ENCODE measurements around the gene CALCOCO2.
"Not testable (repeated sequence)": the region's sequence is repeated elsewhere in the genome, so short reads cannot be mapped to it uniquely, and the experiment has no call there.

CALCOCO2 gene, protein sequence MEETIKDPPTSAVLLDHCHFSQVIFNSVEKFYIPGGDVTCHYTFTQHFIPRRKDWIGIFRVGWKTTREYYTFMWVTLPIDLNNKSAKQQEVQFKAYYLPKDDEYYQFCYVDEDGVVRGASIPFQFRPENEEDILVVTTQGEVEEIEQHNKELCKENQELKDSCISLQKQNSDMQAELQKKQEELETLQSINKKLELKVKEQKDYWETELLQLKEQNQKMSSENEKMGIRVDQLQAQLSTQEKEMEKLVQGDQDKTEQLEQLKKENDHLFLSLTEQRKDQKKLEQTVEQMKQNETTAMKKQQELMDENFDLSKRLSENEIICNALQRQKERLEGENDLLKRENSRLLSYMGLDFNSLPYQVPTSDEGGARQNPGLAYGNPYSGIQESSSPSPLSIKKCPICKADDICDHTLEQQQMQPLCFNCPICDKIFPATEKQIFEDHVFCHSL

GRCh38 chr17:48830840-48831548 lies at the start of gene CALCOCO2:
TSS of gene CALCOCO2 (plus strand) at chr17:48831035. CDS start at chr17:48841708, 10,673 bp downstream.
- Histone ChIP-seq H3K4me3 (ENCODE audit: low read depth in 1 of 2, low read length in 2 of 2) (peak within 1 kb of the TSS; percentile 94 to 99), H3K9me3 (ENCODE audit: low read length) (no peaks in the 10 kb centered on the region), H3K27me3 (ENCODE audit: control insufficient read depth in 1 of 2, insufficient read depth in 2 of 2, low read length in 2 of 2) (no peaks in the 10 kb centered on the region), H3K4me1 (ENCODE audit: insufficient read depth, low read length) (peaks cover 20% of the 10 kb centered on the region), H3K9ac (ENCODE audit: low read length) (peak within 1 kb of the TSS; percentile 85), H3K27ac (ENCODE audit: low read depth, low read length) (peak within 1 kb of the TSS; percentile 97), H3K36me3 (ENCODE audit: insufficient read depth, low read length) (no peaks in the 10 kb centered on the region)

GRCh38 chr17:48787828-48788227 lies 43.0 kb upstream of the CALCOCO2 start:
- H3K4me1 ChIP-seq (ENCODE audit: insufficient read depth, low read length): no peaks in the 10 kb centered on the region
- H3K27ac ChIP-seq (ENCODE audit: low read depth, low read length): no peak overlapping the region
- peaks cover 0 to 4% of the 10 kb centered on the region in 2 donors for H3K27me3 ChIP-seq (ENCODE audit: control insufficient read depth in 1 of 2, insufficient read depth in 2 of 2, low read length in 2 of 2)
- no peak overlapping the region for H3K4me3 ChIP-seq (ENCODE audit: low read depth in 1 of 2, low read length in 2 of 2)
- H3K36me3 ChIP-seq (ENCODE audit: insufficient read depth, low read length): no peaks in the 10 kb centered on the region
- H3K9me3 ChIP-seq (ENCODE audit: low read length): no peaks in the 10 kb centered on the region
- no peak overlapping the region for H3K9ac ChIP-seq (ENCODE audit: low read length)

GRCh38 chr17:48790607-48791127 lies 40.2 kb upstream of the CALCOCO2 start:
- peaks cover 0 to 4% of the 10 kb centered on the region in 2 donors for H3K27me3 ChIP-seq (ENCODE audit: control insufficient read depth in 1 of 2, insufficient read depth in 2 of 2, low read length in 2 of 2)
- H3K4me1 ChIP-seq (ENCODE audit: insufficient read depth, low read length): peaks cover 5% of the 10 kb centered on the region
- no peak overlapping the region for H3K9ac ChIP-seq (ENCODE audit: low read length)
- no peak overlapping the region for H3K4me3 ChIP-seq (ENCODE audit: low read depth in 1 of 2, low read length in 2 of 2)
- H3K9me3 ChIP-seq (ENCODE audit: low read length): no peaks in the 10 kb centered on the region
- no peak overlapping the region for H3K27ac ChIP-seq (ENCODE audit: low read depth, low read length)
- no peaks in the 10 kb centered on the region for H3K36me3 ChIP-seq (ENCODE audit: insufficient read depth, low read length)

- no peak overlapping the region for H3K4me3 ChIP-seq (ENCODE audit: low read depth in 1 of 2, low read length in 2 of 2)
- peaks cover 0 to 4% of the 10 kb centered on the region in 2 donors for H3K27me3 ChIP-seq (ENCODE audit: control insufficient read depth in 1 of 2, insufficient read depth in 2 of 2, low read length in 2 of 2)
- H3K4me1 ChIP-seq (ENCODE audit: insufficient read depth, low read length): peaks cover 10% of the 10 kb centered on the region
- H3K27ac ChIP-seq (ENCODE audit: low read depth, low read length): no peak overlapping the region
- no peak overlapping the region for H3K9ac ChIP-seq (ENCODE audit: low read length)
- no peaks in the 10 kb centered on the region for H3K9me3 ChIP-seq (ENCODE audit: low read length)
- no peaks in the 10 kb centered on the region for H3K36me3 ChIP-seq (ENCODE audit: insufficient read depth, low read length)
These were observed 39.5 kb upstream of the CALCOCO2 start for GRCh38 chr17:48791128-48792032.

GRCh38 chr17:48792033-48792798 lies 38.6 kb upstream of the CALCOCO2 start:
- Histone ChIP-seq H3K9ac (ENCODE audit: low read length) (no peak overlapping the region), H3K27ac (ENCODE audit: low read depth, low read length) (no peak overlapping the region), H3K4me3 (ENCODE audit: low read depth in 1 of 2, low read length in 2 of 2) (no peak overlapping the region)

DNA sequence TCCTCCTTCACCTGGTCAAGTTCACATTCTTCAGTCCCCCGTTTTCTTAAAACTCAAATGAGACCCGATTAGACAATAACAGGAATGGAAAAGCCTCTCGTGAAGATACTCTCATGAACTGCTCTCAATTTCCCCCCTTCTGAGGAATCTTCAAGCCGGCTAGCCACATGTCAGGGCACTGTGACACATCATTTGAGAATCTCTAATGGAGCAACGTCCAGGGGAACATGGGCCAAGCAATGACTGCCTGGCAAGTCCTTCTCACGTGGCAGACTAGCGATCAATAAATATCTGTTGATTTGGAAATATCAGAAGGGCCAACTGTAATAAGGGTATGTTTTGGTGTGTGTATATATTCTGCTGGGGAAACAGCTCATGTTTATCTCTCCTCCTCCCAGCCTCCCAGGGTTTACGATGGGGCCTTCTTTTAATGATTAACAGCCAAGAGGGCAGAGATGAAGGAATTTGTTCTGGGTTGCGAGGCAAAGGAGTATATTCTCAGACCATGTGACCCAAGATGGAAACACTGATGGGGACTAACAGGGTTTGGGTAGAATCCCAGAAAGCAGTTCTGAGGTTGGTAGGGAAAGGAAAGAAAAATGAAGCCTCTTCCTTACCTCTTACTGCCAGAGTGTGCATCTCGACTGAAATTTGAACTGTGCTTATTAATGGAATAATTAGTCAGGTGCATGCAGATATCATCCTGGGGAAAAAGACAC lies 35.2 kb upstream of the CALCOCO2 start:
- Histone ChIP-seq H3K36me3 (ENCODE audit: insufficient read depth, low read length) (no peaks in the 10 kb centered on the region), H3K9ac (ENCODE audit: low read length) (no peak overlapping the region), H3K4me3 (ENCODE audit: low read depth in 1 of 2, low read length in 2 of 2) (peak overlapping the region in 1 of 2 donors; percentile 20), H3K27me3 (ENCODE audit: control insufficient read depth in 1 of 2, insufficient read depth in 2 of 2, low read length in 2 of 2) (no peaks in the 10 kb centered on the region), H3K27ac (ENCODE audit: low read depth, low read length) (no peak overlapping the region), H3K9me3 (ENCODE audit: low read length) (no peaks in the 10 kb centered on the region), H3K4me1 (ENCODE audit: insufficient read depth, low read length) (peaks cover 13% of the 10 kb centered on the region)

More at GRCh38 chr17:48792033-48792798, 38.6 kb upstream of the CALCOCO2 start:
- Histone ChIP-seq H3K27me3 (ENCODE audit: control insufficient read depth in 1 of 2, insufficient read depth in 2 of 2, low read length in 2 of 2) (peaks cover 0 to 4% of the 10 kb centered on the region in 2 donors), H3K4me1 (ENCODE audit: insufficient read depth, low read length) (peaks cover 10% of the 10 kb centered on the region), H3K9me3 (ENCODE audit: low read length) (no peaks in the 10 kb centered on the region), H3K36me3 (ENCODE audit: insufficient read depth, low read length) (no peaks in the 10 kb centered on the region)

DNA sequence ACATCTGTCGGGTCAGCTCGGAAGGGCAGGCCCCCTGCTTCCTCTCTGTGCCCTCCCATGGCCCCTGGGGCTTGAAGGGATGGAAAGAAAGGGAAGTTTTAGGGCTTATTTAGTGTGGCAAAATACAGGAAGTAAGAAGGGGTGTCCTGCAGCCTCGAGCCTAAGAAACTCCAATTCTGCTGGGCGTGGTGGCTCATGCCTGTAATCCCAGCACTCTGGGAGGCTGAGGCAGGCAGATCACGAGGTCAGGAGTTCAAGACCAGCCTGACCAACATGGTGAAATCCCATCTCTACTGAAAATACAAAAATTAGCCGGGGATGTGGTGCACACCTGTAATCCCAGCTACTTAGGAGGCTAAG lies 34.7 kb upstream of the CALCOCO2 start:
- H3K27ac ChIP-seq (ENCODE audit: low read depth, low read length); H3K27me3 ChIP-seq (ENCODE audit: control insufficient read depth in 1 of 2, insufficient read depth in 2 of 2, low read length in 2 of 2); H3K9ac ChIP-seq (ENCODE audit: low read length); H3K9me3 ChIP-seq (ENCODE audit: low read length); H3K36me3 ChIP-seq (ENCODE audit: insufficient read depth, low read length): not testable (repeated sequence)
- H3K4me3 ChIP-seq (ENCODE audit: low read depth in 1 of 2, low read length in 2 of 2): peak overlapping the region in 1 of 2 donors; percentile 20
- H3K4me1 ChIP-seq (ENCODE audit: insufficient read depth, low read length): peaks cover 19% of the 10 kb centered on the region

GRCh38 chr17:48799069-48799723 lies 31.6 kb upstream of the CALCOCO2 start:
- no peaks in the 10 kb centered on the region for H3K27me3 ChIP-seq (ENCODE audit: control insufficient read depth in 1 of 2, insufficient read depth in 2 of 2, low read length in 2 of 2)
- H3K27ac ChIP-seq (ENCODE audit: low read depth, low read length): no peak overlapping the region
- H3K9ac ChIP-seq (ENCODE audit: low read length): no peak overlapping the region
- H3K36me3 ChIP-seq (ENCODE audit: insufficient read depth, low read length): no peaks in the 10 kb centered on the region
- no peak overlapping the region for H3K4me3 ChIP-seq (ENCODE audit: low read depth in 1 of 2, low read length in 2 of 2)
- no peaks in the 10 kb centered on the region for H3K9me3 ChIP-seq (ENCODE audit: low read length)
- peaks cover 31% of the 10 kb centered on the region for H3K4me1 ChIP-seq (ENCODE audit: insufficient read depth, low read length)

DNA sequence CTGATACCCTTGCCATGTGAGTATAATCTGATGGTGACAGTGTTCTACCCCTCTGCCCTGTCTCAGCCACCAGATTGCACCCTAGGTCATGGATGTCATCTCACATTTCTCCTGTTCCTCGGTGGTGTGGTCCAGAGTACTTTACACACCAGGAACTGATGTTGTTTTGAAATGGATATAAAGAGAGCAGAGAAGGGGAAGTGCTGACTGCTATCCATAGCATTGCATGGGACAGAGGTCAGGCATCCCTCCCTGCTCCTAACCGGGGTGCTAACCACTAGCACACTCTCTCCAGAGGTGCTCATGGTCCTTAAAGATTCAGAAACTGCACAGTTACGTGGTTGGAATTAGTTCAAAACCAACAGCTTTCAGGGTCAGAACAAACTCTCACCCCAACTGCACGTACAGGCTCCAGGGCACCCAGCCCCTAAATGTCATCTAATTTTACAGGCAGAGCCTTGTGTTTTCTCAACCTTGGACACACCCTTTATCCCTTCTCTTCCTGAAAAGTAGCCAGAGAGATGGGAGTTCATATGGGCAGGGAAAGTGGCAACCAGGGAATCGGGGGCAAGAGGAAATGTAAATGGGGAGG lies 30.1 kb upstream of the CALCOCO2 start:
- H3K4me3 ChIP-seq (ENCODE audit: low read depth in 1 of 2, low read length in 2 of 2): no peak overlapping the region
- no peaks in the 10 kb centered on the region for H3K27me3 ChIP-seq (ENCODE audit: control insufficient read depth in 1 of 2, insufficient read depth in 2 of 2, low read length in 2 of 2)
- no peak overlapping the region for H3K9ac ChIP-seq (ENCODE audit: low read length)
- H3K4me1 ChIP-seq (ENCODE audit: insufficient read depth, low read length): peaks cover 33% of the 10 kb centered on the region
- no peaks in the 10 kb centered on the region for H3K36me3 ChIP-seq (ENCODE audit: insufficient read depth, low read length)
- H3K27ac ChIP-seq (ENCODE audit: low read depth, low read length): no peak overlapping the region
- H3K9me3 ChIP-seq (ENCODE audit: low read length): no peaks in the 10 kb centered on the region

Measured in muscle layer of colon (tissue), 2 donors.